B cell (primary cell): ENCODE measurements around the gene TP63. TPM values are rescaled to one million over a fixed set of nuclear protein-coding genes. Genes with fewer than 3 reads are reported as not detected.
"Not testable (repeated sequence)": the region's sequence is repeated elsewhere in the genome, so short reads cannot be mapped to it uniquely, and the experiment has no call there.

Source experiments
- ATAC-seq: fragments of 200-7000 bp; cut with Tn5 transposase; one replicate; pipeline ENCODE4 v1.10.0; 2021; ENCODE audit warnings: low read depth, mild to moderate bottlenecking, moderate number of reproducible peaks, moderate library complexity
- CTCF ChIA-PET: fragments of 350-600 bp; sonication (Branson Sonifier 250); formaldehyde crosslinking; loops from one replicate; lab custom pipeline; 2021; ENCODE audit warnings: antibody characterized with exemption, inconsistent platforms; lab: Charles Lee
- POLR2A ChIA-PET: fragments of 350-600 bp; sonication (Branson Sonifier 250); formaldehyde crosslinking; loops from one replicate; lab custom pipeline; 2021; ENCODE audit warnings: antibody characterized with exemption; lab: Charles Lee
- DNase-seq: peaks from one replicate; pipeline ENCODE4 v3.0.0; 2013
- H2AFZ ChIP-seq: 2 replicates; pipeline ENCODE4 v1.6.1; 2012; ENCODE audit warnings: mild to moderate bottlenecking, low read depth, low read length; ENCODE audit not compliant: insufficient read depth, poor library complexity, severe bottlenecking
- H3K27ac ChIP-seq, 2 donors: 1 replicate in 1 of 2; 2 replicates in 1 of 2; pipeline ENCODE4 v1.5.1; 2012 to 2013; ENCODE audit warnings: low read length in 2 of 2, mild to moderate bottlenecking in 2 of 2, moderate library complexity in 1 of 2
- H3K27me3 ChIP-seq, 4 experiments: fragments of 200-600 bp in 1 of 4; sonication (generic) in 1 of 4; replicated peaks in 1 of 4; 1 replicate in 2 of 4; 2 replicates in 2 of 4; pipeline versions ENCODE4 v1.6.1 to v1.7.0; 2013 to 2016; ENCODE audit warnings: low read length in 3 of 4, mild to moderate bottlenecking in 2 of 4, mixed read lengths in 1 of 4, moderate library complexity in 1 of 4; ENCODE audit not compliant: insufficient read depth in 4 of 4, control insufficient read depth in 3 of 4; ENCODE audit errors: control extremely low read depth in 1 of 4
- H3K36me3 ChIP-seq, 2 experiments: replicated peaks in 1 of 2; 1 replicate in 1 of 2; 2 replicates in 1 of 2; pipeline versions ENCODE4 v1.6.1 to v1.7.1; 2013; ENCODE audit warnings: low read length in 1 of 2; ENCODE audit not compliant: insufficient read depth in 2 of 2, control insufficient read depth in 1 of 2; ENCODE audit errors: control extremely low read depth in 1 of 2, extremely low read depth in 1 of 2
- H3K4me1 ChIP-seq, 2 donors: fragments of 200-600 bp in 1 of 2; sonication (generic) in 1 of 2; 1 replicate in 1 of 2; 2 replicates in 1 of 2; pipeline versions ENCODE4 v1.5.1 to v1.6.1; 2013 to 2017; ENCODE audit warnings: low read length in 2 of 2; ENCODE audit not compliant: control insufficient read depth in 2 of 2, insufficient read depth in 2 of 2
- H3K4me2 ChIP-seq: replicated peaks from 2 replicates; pipeline ENCODE3; 2012; ENCODE audit warnings: mild to moderate bottlenecking, low read depth, low read length; ENCODE audit not compliant: poor library complexity, severe bottlenecking
- H3K4me3 ChIP-seq, 5 experiments: fragments of 200-600 bp in 1 of 5; sonication (generic) in 1 of 5; 1 replicate in 3 of 5; 2 replicates in 2 of 5; pipeline versions ENCODE4 v1.5.1 to v1.7.0; 2011 to 2016; ENCODE audit warnings: low read length in 4 of 5, mild to moderate bottlenecking in 4 of 5, low read depth in 2 of 5, control low read depth in 1 of 5, moderate library complexity in 1 of 5; ENCODE audit not compliant: insufficient read depth in 1 of 5; ENCODE audit errors: control extremely low read depth in 1 of 5, extremely low read depth in 1 of 5
- H3K79me2 ChIP-seq: fragments of 200-600 bp; sonication (generic); one replicate; pipeline ENCODE4 v1.6.0; 2016; ENCODE audit warnings: low read length; ENCODE audit not compliant: control insufficient read depth, insufficient read depth
- H3K9ac ChIP-seq: fragments of 200-600 bp; sonication (generic); 2 replicates; pipeline ENCODE4 v1.6.1; 2017; ENCODE audit warnings: mild to moderate bottlenecking, low read length, moderate library complexity
- H3K9me3 ChIP-seq, 3 donors: one replicate each; pipeline versions ENCODE4 v1.6.1 to v1.7.1; 2013; ENCODE audit warnings: low read length in 2 of 3; ENCODE audit not compliant: control insufficient read depth in 2 of 3, insufficient read depth in 1 of 3; ENCODE audit errors: control extremely low read depth in 1 of 3
- H4K20me1 ChIP-seq: 2 replicates; pipeline ENCODE4 v1.6.0; 2012; ENCODE audit warnings: mild to moderate bottlenecking, low read length; ENCODE audit not compliant: insufficient read depth, control insufficient read depth, poor library complexity, severe bottlenecking
- H3K27ac Mint-ChIP-seq: one replicate; pipeline ENCODE4 v1.8.0; 2021; ENCODE audit warnings: mixed read lengths
- H3K27me3 Mint-ChIP-seq: one replicate; pipeline ENCODE4 v1.8.0; 2021; ENCODE audit warnings: mixed read lengths
- H3K4me1 Mint-ChIP-seq: one replicate; pipeline ENCODE4 v1.8.0; 2021; ENCODE audit warnings: mixed read lengths
- H3K4me3 Mint-ChIP-seq: one replicate; pipeline ENCODE4 v1.8.0; 2021; ENCODE audit warnings: mixed read lengths
- H3K9me3 Mint-ChIP-seq: one replicate; pipeline ENCODE4 v1.8.0; 2022; ENCODE audit warnings: mixed read lengths; ENCODE audit not compliant: insufficient read depth
- EZH2 ChIP-seq: IDR thresholded peaks from 2 replicates; pipeline ENCODE4 v1.6.1; 2012; ENCODE audit warnings: borderline replicate concordance, low read depth, mild to moderate bottlenecking, moderate library complexity, low read length; ENCODE audit not compliant: insufficient read depth, poor library complexity, severe bottlenecking
- WGBS: methylation state at CpG from one replicate; pipeline ENCODE4 v1.1.5; 2013; ENCODE audit warnings: missing lambda C conversion rate; ENCODE audit not compliant: insufficient coverage; 5-methylcytosine and 5-hydroxymethylcytosine counted together
- intact Hi-C: fragments of 100-400 bp; cut with micrococcal nuclease; formaldehyde crosslinking; loops from one replicate; pipeline ENCODE4 v1.10.0; 2022
- polyA plus RNA-seq: library from polyadenylated mRNA; depleted of rRNA; stranded (reverse); fragments of >200 nt; gene quantifications from 2 replicates; pipeline ENCODE4 v1.2.3, GENCODE V29; 2012
- total RNA-seq, 2 donors: library from RNA; stranded (reverse); fragments of 120-200 nt in 1 of 2; gene quantifications; 1 replicate in 1 of 2; 2 replicates in 1 of 2; pipeline versions ENCODE4 v1.2.3 to v1.2.4, GENCODE V29; 2013 to 2022
- TF ChIP-seq, protein P1 (sequence below): fragments of 200-600 bp; IDR thresholded peaks from one replicate; pipeline ENCODE4 v1.8.0; 2022; ENCODE audit warnings: antibody characterized with exemption, mild to moderate bottlenecking

Gene TP63
- total and polyA plus RNA-seq, 2 donors (not counting 1 experiment from before 2014, with no cell fraction given), result 1.2 to 2.0 TPM

DNA sequence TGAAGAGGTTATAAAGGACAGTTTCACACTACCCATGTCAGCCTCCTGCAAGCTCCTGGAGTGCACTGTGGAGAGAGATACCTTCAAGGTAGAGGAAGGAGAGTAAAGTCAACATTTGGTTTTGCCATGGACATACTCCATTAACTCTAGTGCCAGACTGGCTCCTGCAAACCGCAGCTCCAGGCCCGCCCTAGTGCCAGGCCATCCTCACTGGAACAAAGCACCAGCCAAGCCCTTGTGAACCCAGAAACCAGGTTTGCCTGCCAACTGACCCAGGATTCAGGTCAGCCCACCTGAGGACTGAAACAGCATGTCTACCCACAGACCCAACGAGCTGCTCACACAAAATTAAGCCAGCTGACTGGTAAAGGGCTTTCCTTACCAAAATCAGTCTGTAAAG is 41.0 kb upstream of the TP63 start:
- no peak for ATAC-seq
- no peak overlapping the region for H3K27ac Mint-ChIP-seq
- TF ChIP-seq, protein P1, sequence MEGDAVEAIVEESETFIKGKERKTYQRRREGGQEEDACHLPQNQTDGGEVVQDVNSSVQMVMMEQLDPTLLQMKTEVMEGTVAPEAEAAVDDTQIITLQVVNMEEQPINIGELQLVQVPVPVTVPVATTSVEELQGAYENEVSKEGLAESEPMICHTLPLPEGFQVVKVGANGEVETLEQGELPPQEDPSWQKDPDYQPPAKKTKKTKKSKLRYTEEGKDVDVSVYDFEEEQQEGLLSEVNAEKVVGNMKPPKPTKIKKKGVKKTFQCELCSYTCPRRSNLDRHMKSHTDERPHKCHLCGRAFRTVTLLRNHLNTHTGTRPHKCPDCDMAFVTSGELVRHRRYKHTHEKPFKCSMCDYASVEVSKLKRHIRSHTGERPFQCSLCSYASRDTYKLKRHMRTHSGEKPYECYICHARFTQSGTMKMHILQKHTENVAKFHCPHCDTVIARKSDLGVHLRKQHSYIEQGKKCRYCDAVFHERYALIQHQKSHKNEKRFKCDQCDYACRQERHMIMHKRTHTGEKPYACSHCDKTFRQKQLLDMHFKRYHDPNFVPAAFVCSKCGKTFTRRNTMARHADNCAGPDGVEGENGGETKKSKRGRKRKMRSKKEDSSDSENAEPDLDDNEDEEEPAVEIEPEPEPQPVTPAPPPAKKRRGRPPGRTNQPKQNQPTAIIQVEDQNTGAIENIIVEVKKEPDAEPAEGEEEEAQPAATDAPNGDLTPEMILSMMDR, result no peak
- 100% methylated on average over 2 of the region's 3 CpGs for WGBS
- no peaks in the 10 kb centered on the region for H3K9me3 ChIP-seq
- intact Hi-C loops, result no loop called here
- H3K9ac ChIP-seq, result no peak overlapping the region
- POLR2A ChIA-PET, result no interaction called here
- H3K27me3 ChIP-seq, result no peaks in the 10 kb centered on the region
- no peak overlapping the region for H3K4me3 Mint-ChIP-seq
- no peaks in the 10 kb centered on the region for H3K79me2 ChIP-seq
- no peak overlapping the region for H2AFZ ChIP-seq
- H3K4me2 ChIP-seq, result no peak overlapping the region
- no peaks in the 10 kb centered on the region for H3K36me3 ChIP-seq
- no peaks in the 10 kb centered on the region for H4K20me1 ChIP-seq
- H3K4me1 Mint-ChIP-seq, result no peaks in the 10 kb centered on the region
- no peak for DNase-seq
- H3K4me3 ChIP-seq, result no peak overlapping the region
- CTCF ChIA-PET, result no interaction called here
- no peaks in the 10 kb centered on the region for H3K9me3 Mint-ChIP-seq
- no peak overlapping the region for H3K27ac ChIP-seq
- no peaks in the 10 kb centered on the region for H3K4me1 ChIP-seq
- H3K27me3 Mint-ChIP-seq, result no peaks in the 10 kb centered on the region

DNA sequence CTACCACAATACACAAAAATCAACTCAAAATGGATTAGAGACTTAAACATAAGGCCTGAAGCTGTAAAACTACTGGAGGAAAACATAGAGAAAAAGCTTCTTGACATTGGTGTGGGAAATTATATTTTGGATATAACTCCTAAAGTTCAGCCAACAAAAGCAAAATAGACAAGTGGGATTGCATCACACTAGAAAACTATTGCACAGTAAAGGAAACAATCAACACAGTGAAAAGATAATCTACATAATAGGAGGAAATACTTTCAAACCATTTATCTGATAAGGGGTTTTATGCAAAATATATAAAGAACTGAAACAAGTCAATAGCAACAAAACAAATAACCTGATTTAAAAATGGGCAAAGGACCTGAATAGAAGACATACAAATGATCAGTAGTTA is 37.6 kb upstream of the TP63 start:
- H3K9ac ChIP-seq, result no peak overlapping the region
- H3K4me2 ChIP-seq, result no peak overlapping the region
- H3K27ac Mint-ChIP-seq, result no peak overlapping the region
- H3K9me3 ChIP-seq, result peaks cover 0 to 3% (median 0%) of the 10 kb centered on the region in 3 donors
- no peak overlapping the region for H3K4me3 Mint-ChIP-seq
- H3K4me1 Mint-ChIP-seq, result no peaks in the 10 kb centered on the region
- intact Hi-C loops, result no loop called here
- ATAC-seq (no peak), DNase-seq (no peak)
- TF ChIP-seq EZH2, result no peak
- TF ChIP-seq, protein P1, result no peak
- no peaks in the 10 kb centered on the region for H3K27me3 Mint-ChIP-seq
- ChIA-PET CTCF (no interaction called here), POLR2A (no interaction called here)
- no peaks in the 10 kb centered on the region for H3K9me3 Mint-ChIP-seq
- H3K27me3 ChIP-seq, result no peaks in the 10 kb centered on the region
- no peaks in the 10 kb centered on the region for H3K36me3 ChIP-seq
- H3K4me3 ChIP-seq, result no peak overlapping the region
- no peak overlapping the region for H3K27ac ChIP-seq
- no peaks in the 10 kb centered on the region for H3K4me1 ChIP-seq
- no peak overlapping the region for H2AFZ ChIP-seq
- no peaks in the 10 kb centered on the region for H4K20me1 ChIP-seq
- no peaks in the 10 kb centered on the region for H3K79me2 ChIP-seq

DNA sequence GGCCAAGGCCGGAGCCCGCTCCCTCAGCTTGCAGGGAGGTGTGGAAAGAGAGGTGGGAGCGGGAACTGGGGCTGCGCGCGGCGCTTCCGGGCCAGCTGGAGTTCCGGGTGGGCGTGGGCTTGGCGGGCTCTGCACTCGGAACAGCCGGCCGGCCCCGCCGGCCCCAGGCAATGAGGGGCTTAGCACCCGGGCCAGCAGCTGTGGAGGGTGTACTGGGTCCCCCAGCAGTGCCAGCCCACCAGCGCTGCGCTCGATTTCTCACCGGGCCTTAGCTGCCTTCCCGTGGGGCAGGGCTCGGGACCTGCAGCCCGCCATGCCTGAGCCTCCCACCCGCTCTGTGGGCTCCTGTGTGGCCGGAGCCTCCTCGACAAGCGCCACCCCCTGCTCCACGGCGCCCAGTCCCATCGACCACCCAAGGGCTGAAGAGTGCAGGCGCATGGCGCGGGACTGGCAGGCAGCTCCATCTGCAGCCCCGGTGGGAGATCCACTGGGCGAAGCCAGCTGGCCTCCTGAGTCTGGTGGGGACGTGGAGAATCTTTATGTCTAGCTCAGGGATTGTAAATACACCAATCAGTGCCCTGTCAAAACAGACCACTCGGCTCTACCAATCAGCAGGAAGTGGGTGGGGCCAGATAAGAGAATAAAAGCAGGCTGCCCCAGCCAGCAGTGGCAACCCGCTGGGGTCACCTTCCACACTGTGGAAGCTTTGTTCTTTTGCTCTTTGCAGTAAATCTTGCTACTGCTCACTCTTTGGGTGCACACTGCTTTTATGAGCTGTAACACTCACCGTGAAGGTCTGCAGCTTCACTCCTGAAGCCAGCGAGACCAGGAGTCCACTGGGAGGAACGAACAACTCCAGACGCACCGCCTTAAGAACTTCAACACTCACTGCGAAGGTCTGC is 34.9 kb upstream of the TP63 start:
- intact Hi-C loops, H3K36me3 ChIP-seq, H3K4me3 ChIP-seq, H3K4me2 ChIP-seq, H2AFZ ChIP-seq, H3K4me3 Mint-ChIP-seq, CTCF ChIA-PET, H3K27ac ChIP-seq, ATAC-seq, H3K9ac ChIP-seq, H3K9me3 ChIP-seq, DNase-seq, POLR2A ChIA-PET, H3K27me3 Mint-ChIP-seq, H3K27ac Mint-ChIP-seq, H3K9me3 Mint-ChIP-seq, H3K27me3 ChIP-seq, H3K4me1 Mint-ChIP-seq, H4K20me1 ChIP-seq, H3K4me1 ChIP-seq, H3K79me2 ChIP-seq: not testable (repeated sequence)
- 96% methylated on average over 41 of the region's 45 CpGs for WGBS
